ENCODE data around the gene IFNL4.
"Not testable (repeated sequence)": the region's sequence is repeated elsewhere in the genome, so short reads cannot be mapped to it uniquely, and the experiment has no call there.

The IFNL4 gene

DNA sequence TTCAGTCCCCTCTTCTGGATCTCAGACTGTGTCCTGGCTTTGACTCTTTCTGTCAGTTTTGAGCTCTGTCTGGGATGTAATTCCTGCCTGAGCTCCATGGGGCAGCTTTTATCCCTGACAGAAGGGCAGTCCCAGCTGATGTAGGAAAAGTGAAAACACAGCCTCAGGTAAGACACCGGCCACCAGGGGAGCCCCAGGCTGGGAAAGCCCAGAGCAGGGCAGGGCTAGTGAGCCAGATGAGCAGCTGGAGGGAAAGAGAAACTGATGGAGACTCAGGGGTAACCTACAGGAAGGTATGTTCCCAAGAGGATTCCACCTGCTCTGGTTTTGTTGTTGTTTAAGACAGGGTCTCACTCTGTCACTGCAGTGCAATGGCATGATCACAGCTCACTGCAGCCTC, 3.5 kb downstream of the IFNL4 start:
- H3K4me1 ChIP-seq (ENCODE audit: control insufficient read depth, insufficient read depth, low read depth, low read length) = peaks cover 10% of the 10 kb centered on the region
- H2BK12ac ChIP-seq (ENCODE audit: low read length in 2 of 2); H2AK5ac ChIP-seq (ENCODE audit: low read length, severe bottlenecking); H3K4ac ChIP-seq (ENCODE audit: low read depth in 1 of 2, low read length in 2 of 2); H3K79me1 ChIP-seq (replicated peaks; ENCODE audit: low read length, poor library complexity, severe bottlenecking); H2AFZ ChIP-seq (ENCODE audit: low read depth, low read length); H3K9me3 ChIP-seq (ENCODE audit: control insufficient read depth, low read length); H3K4me3 ChIP-seq (ENCODE audit: insufficient read depth in 1 of 2, low read depth in 1 of 2, low read length in 2 of 2); H4K91ac ChIP-seq (ENCODE audit: low read length); H3K14ac ChIP-seq (ENCODE audit: low read length in 2 of 2); DNase-seq; H4K8ac ChIP-seq (ENCODE audit: low read length); H3K9ac ChIP-seq (ENCODE audit: low read length); H3K36me3 ChIP-seq (ENCODE audit: control insufficient read depth in 1 of 2, insufficient read depth in 2 of 2, low read depth in 1 of 2, low read length in 2 of 2); H3K23ac ChIP-seq (ENCODE audit: low read length in 2 of 2); H2BK15ac ChIP-seq (ENCODE audit: low read depth, poor library complexity, severe bottlenecking); H3K18ac ChIP-seq (ENCODE audit: low read depth in 1 of 2, low read length in 2 of 2); H3K27ac ChIP-seq (ENCODE audit: low read length, poor library complexity, severe bottlenecking); H2BK120ac ChIP-seq (ENCODE audit: low read depth, low read length); H3K4me2 ChIP-seq (ENCODE audit: low read length, poor library complexity, severe bottlenecking); H2BK5ac ChIP-seq (ENCODE audit: low read depth, low read length, poor library complexity, severe bottlenecking): not testable (repeated sequence)
- peaks cover 39 to 53% of the 10 kb centered on the region in 2 experiments for H3K27me3 ChIP-seq (ENCODE audit: control insufficient read depth in 1 of 2, insufficient read depth in 1 of 2, low read length in 2 of 2)
- WGBS = no CpG with 5 or more reads among the region's 1 CpG

DNA sequence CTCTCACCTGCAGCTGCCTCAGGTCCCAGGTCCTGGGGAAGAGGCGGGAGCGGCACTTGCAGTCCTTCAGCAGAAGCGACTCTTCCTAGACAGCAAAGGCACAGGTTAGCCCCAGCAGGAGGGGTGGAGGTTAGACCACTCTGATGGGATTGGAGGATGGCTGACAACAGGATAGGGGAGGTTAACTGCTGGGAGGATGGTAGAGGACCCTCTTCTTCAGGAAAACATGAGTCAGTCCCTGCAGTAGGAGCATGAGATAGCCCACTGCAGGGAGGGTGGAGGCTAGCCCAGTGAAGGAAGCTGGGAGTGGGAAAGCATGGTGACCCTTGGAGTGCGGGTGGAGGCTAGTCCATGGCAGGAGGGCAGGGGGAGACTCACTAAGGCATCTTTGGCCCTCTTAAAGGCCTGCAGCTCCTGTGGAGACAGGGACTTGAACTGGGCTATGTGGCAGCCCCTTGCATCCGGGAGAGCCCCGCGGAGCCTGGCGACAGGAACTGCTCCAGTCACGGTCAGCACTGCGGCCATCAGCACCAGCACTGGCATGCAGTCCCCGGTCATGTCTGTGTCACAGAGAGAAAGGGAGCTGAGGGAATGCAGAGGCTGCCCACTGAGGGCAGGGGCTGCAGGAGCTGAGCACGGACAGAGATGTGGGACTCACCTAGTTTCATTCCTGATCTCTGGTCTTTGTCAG, 4.1 kb downstream of the IFNL4 start, which contains the start of gene IFNL3:
Gene IFNL3, minus strand, starts transcription at position 597 of the 691 bp plus-strand sequence. Its CDS starts 39 bp downstream, at position 558.
- not testable (repeated sequence) for H2BK15ac ChIP-seq (ENCODE audit: low read depth, poor library complexity, severe bottlenecking); H4K91ac ChIP-seq (ENCODE audit: low read length); H2AK5ac ChIP-seq (ENCODE audit: low read length, severe bottlenecking); H3K9me3 ChIP-seq (ENCODE audit: control insufficient read depth, low read length); H3K23ac ChIP-seq (ENCODE audit: low read length in 2 of 2); H2BK5ac ChIP-seq (ENCODE audit: low read depth, low read length, poor library complexity, severe bottlenecking); H3K36me3 ChIP-seq (ENCODE audit: control insufficient read depth in 1 of 2, insufficient read depth in 2 of 2, low read depth in 1 of 2, low read length in 2 of 2); H3K79me1 ChIP-seq (replicated peaks; ENCODE audit: low read length, poor library complexity, severe bottlenecking); H4K8ac ChIP-seq (ENCODE audit: low read length); H2BK12ac ChIP-seq (ENCODE audit: low read length in 2 of 2); H3K18ac ChIP-seq (ENCODE audit: low read depth in 1 of 2, low read length in 2 of 2); H3K4me2 ChIP-seq (ENCODE audit: low read length, poor library complexity, severe bottlenecking); H3K9ac ChIP-seq (ENCODE audit: low read length); H3K14ac ChIP-seq (ENCODE audit: low read length in 2 of 2); H3K27ac ChIP-seq (ENCODE audit: low read length, poor library complexity, severe bottlenecking); DNase-seq; H3K4me3 ChIP-seq (ENCODE audit: insufficient read depth in 1 of 2, low read depth in 1 of 2, low read length in 2 of 2); H2AFZ ChIP-seq (ENCODE audit: low read depth, low read length); H3K4ac ChIP-seq (ENCODE audit: low read depth in 1 of 2, low read length in 2 of 2); H2BK120ac ChIP-seq (ENCODE audit: low read depth, low read length)
- 57% methylated on average over 2 of the region's 12 CpGs for WGBS
- H3K4me1 ChIP-seq (ENCODE audit: control insufficient read depth, insufficient read depth, low read depth, low read length) = peaks cover 10% of the 10 kb centered on the region
- H3K27me3 ChIP-seq (ENCODE audit: control insufficient read depth in 1 of 2, insufficient read depth in 1 of 2, low read length in 2 of 2) = peaks cover 35 to 54% of the 10 kb centered on the region in 2 experiments

DNA sequence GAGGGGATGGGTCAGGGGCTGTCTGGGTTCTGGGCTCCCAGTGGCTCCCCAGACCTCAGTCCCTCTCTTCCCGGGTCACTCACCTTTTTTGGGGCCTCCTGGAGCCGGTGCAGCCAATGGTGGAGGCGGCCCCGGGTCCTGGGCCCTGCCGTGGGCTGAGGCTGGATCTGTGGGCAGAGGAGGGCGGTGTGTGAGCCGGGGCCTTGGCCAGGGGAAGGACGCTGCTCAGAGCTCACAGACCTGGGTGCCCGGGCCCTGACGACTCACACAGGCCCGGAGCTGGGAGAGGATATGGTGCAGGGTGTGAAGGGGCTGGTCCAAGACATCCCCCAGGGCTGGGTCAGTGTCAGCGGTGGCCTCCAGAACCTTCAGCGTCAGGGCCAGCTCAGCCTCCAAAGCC, 4.9 kb downstream of the IFNL4 start:
- H3K4me3 ChIP-seq (ENCODE audit: insufficient read depth in 1 of 2, low read depth in 1 of 2, low read length in 2 of 2); H3K9ac ChIP-seq (ENCODE audit: low read length); H3K27ac ChIP-seq (ENCODE audit: low read length, poor library complexity, severe bottlenecking); DNase-seq; H4K91ac ChIP-seq (ENCODE audit: low read length); H2AFZ ChIP-seq (ENCODE audit: low read depth, low read length); H3K9me3 ChIP-seq (ENCODE audit: control insufficient read depth, low read length); H4K8ac ChIP-seq (ENCODE audit: low read length); H2BK5ac ChIP-seq (ENCODE audit: low read depth, low read length, poor library complexity, severe bottlenecking); H3K79me1 ChIP-seq (replicated peaks; ENCODE audit: low read length, poor library complexity, severe bottlenecking); H3K18ac ChIP-seq (ENCODE audit: low read depth in 1 of 2, low read length in 2 of 2); H3K23ac ChIP-seq (ENCODE audit: low read length in 2 of 2); H2BK120ac ChIP-seq (ENCODE audit: low read depth, low read length); H3K4me2 ChIP-seq (ENCODE audit: low read length, poor library complexity, severe bottlenecking); H2BK12ac ChIP-seq (ENCODE audit: low read length in 2 of 2); H3K14ac ChIP-seq (ENCODE audit: low read length in 2 of 2); H3K36me3 ChIP-seq (ENCODE audit: control insufficient read depth in 1 of 2, insufficient read depth in 2 of 2, low read depth in 1 of 2, low read length in 2 of 2); H2BK15ac ChIP-seq (ENCODE audit: low read depth, poor library complexity, severe bottlenecking); H3K4ac ChIP-seq (ENCODE audit: low read depth in 1 of 2, low read length in 2 of 2); H2AK5ac ChIP-seq (ENCODE audit: low read length, severe bottlenecking): not testable (repeated sequence)
- H3K4me1 ChIP-seq (ENCODE audit: control insufficient read depth, insufficient read depth, low read depth, low read length) = peaks cover 10% of the 10 kb centered on the region
- peaks cover 33 to 53% of the 10 kb centered on the region in 2 experiments for H3K27me3 ChIP-seq (ENCODE audit: control insufficient read depth in 1 of 2, insufficient read depth in 1 of 2, low read length in 2 of 2)
- 75% methylated on average over 12 of the region's 13 CpGs for WGBS

DNA sequence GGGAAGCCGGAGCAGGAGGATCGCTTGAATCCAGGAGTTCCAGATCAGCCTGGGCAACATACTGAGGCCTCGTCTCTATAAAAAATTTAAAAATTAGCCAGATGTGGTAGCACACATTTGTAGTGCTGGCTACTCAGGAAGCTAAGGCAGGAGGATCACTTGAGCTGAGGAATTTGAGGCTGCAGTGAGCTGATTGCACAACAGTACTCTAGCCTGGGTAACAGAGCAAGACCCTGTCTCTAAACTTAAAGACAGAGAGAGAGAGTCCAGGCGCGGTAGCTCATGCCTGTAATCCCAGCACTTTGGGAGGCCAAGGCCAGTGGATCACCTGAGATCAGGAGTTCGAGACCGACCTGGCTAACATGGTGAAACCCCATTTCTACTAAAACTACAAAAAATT, 8.2 kb downstream of the IFNL4 start:
- Histone ChIP-seq H3K4ac (ENCODE audit: low read depth in 1 of 2, low read length in 2 of 2) (no peak overlapping the region), H3K27ac (ENCODE audit: low read length, poor library complexity, severe bottlenecking) (no peak overlapping the region), H4K91ac (ENCODE audit: low read length) (no peak overlapping the region), H3K36me3 (ENCODE audit: control insufficient read depth in 1 of 2, insufficient read depth in 2 of 2, low read depth in 1 of 2, low read length in 2 of 2) (no peaks in the 10 kb centered on the region), H3K27me3 (ENCODE audit: control insufficient read depth in 1 of 2, insufficient read depth in 1 of 2, low read length in 2 of 2) (peaks cover 36 to 54% of the 10 kb centered on the region in 2 experiments), H3K23ac (ENCODE audit: low read length in 2 of 2) (no peak overlapping the region), H3K14ac (ENCODE audit: low read length in 2 of 2) (no peak overlapping the region), H3K4me3 (ENCODE audit: insufficient read depth in 1 of 2, low read depth in 1 of 2, low read length in 2 of 2) (no peak overlapping the region), H3K9ac (ENCODE audit: low read length) (no peak overlapping the region), H3K4me1 (ENCODE audit: control insufficient read depth, insufficient read depth, low read depth, low read length) (peaks cover 3% of the 10 kb centered on the region), H2AFZ (ENCODE audit: low read depth, low read length) (no peak overlapping the region), H2BK120ac (ENCODE audit: low read depth, low read length) (no peak overlapping the region), H4K8ac (ENCODE audit: low read length) (no peak overlapping the region), H2BK12ac (ENCODE audit: low read length in 2 of 2) (no peak overlapping the region), H3K4me2 (ENCODE audit: low read length, poor library complexity, severe bottlenecking) (no peak overlapping the region), H3K18ac (ENCODE audit: low read depth in 1 of 2, low read length in 2 of 2) (no peak overlapping the region), H2BK5ac (ENCODE audit: low read depth, low read length, poor library complexity, severe bottlenecking) (no peak overlapping the region), H2BK15ac (ENCODE audit: low read depth, poor library complexity, severe bottlenecking) (no peak overlapping the region), H3K9me3 (ENCODE audit: control insufficient read depth, low read length) (no peaks in the 10 kb centered on the region), H2AK5ac (ENCODE audit: low read length, severe bottlenecking) (no peak overlapping the region), H3K79me1 (replicated peaks; ENCODE audit: low read length, poor library complexity, severe bottlenecking) (no peaks in the 10 kb centered on the region)
- WGBS = 93% methylated on average over 7 of the region's 7 CpGs
- DNase-seq = no peak
